ENCODE measurements around the gene TMEM44. TPM values are rescaled to one million over a fixed set of nuclear protein-coding genes. Genes with fewer than 3 reads are reported as not detected.

The TMEM44 gene
- total RNA-seq, 1 donor from 2014 or later: 29.9 TPM

DNA sequence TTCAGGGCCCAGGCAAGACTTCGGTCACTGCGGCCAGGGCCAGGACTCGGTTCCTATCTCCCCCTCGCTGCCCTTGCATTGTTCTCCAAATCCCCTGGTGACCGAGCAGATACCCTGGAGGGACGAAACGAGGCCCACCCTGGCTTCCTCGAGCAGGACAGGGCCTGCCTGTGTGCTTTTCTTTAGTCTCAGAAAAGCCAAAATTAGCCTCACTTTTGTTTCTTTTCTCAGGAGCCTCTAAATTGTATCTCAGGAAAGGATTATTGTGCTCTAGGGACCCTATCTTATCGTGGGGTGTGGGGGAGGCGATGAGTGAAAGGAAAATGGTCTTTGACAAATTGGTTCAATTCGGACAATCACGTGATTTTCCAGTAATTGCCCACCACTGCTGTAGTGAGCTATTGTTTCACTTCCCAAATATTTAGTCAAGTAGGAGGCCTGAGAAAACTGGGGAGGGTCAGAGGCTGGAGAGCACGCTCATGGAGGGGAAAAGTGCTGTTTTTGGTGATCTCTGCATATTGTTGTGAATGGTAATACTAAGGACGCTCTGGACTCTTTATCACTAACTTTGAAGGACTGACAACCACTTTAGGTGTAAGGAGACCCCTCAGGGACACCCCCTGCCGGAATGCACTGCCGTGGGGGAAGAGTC is 61.6 kb downstream of the TMEM44 start:
- ATAC-seq (peak; percentile 37), DNase-seq (ENCODE audit: low spot score) (no peak)
- intact Hi-C loops (cut with DNase I): no loop called here

DNA sequence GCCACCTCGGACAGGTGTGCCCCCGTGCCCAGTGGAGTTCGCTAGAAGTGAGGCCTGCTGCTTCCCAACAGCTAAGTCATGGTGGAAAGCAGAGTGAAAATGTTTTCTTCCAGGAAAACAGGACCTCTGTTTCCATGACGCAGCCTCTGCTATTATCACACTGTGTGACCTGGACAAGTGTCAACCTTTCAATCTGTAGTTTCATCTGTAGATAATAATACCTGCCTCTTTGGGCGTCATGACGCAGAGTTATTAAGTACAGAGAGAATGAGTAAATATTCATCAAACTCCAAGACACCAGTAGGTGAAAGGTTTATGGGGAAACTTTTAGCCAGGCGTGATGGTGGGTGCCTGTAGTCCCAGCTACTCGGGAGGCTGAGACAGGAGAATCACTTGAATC is 62.3 kb downstream of the TMEM44 start:
- intact Hi-C loops (cut with DNase I): no loop called here
- no peak for DNase-seq (ENCODE audit: low spot score)
- ATAC-seq: no peak

DNA sequence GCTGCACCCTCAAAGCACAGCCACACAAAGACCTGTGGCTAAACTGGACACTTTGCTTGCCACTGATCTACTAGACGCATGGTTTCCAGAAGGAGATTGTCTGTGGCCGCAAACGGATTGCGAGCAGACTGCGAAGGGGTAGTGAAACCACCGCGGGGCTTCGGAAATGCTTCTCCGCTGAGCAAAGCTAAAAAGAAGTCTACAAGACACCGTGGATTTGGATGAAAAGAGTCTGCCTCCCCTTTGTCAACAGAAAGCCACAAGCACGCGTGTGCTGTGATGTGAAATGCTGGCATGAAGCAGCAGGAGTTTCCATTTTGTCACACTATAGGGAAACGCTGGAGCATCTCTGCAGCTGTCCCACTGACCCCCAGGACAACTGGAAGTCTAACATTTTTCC is 63.0 kb downstream of the TMEM44 start:
- intact Hi-C loops (cut with DNase I): no loop called here
- DNase-seq (ENCODE audit: low spot score): no peak
- no peak for ATAC-seq

DNA sequence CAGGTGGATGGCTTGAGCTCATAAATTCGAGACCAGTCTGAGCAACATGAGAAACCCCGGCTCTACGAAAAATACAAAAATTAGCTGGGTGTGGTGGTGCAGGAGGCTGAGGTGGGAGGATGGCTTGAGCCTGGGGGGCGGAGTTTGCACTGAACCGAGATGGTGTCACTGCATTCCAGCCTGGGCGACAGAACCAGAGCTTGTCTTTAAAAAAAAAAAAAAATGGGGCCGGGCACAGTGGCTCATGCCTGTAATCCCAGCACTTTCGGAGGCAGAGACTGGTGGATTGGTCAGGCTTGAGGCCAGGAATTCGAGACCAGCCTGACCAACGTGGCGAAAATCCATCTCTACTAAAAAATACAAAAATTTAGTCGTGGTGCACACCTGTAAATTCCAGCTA is 64.0 kb downstream of the TMEM44 start:
- intact Hi-C loops (cut with DNase I): no loop called here
- ATAC-seq: no peak
- no peak for DNase-seq (ENCODE audit: low spot score)

DNA sequence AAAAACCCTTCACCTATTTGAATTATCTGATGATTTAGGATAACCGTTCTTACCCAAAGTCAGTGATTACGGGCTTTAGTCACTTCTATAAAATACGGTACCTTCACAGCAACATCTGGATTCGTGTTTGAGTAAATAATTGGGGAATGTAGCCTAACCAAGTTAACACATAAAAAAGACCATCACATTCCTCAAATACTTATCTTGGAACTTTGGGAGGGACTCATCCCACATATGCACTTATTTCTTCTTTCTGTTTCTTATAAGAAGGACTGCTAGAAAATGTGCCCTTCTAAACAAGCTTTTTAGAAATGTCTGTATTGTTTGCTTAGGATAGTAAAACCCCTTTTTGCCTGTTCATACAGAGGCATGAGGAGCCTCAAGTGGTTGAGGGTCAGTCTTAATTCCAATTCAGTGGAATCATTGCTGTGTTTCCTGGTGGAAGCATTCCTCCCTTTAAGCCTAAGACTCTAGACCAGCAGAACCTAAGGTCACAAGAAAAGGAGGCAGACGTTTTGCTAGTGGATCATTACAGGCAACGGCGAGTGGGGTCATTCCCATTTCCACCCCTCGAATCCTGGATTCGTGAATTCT is 67.5 kb downstream of the TMEM44 start:
- no peak for DNase-seq (ENCODE audit: low spot score)
- no peak for ATAC-seq
- intact Hi-C loops (cut with DNase I): no loop called here

DNA sequence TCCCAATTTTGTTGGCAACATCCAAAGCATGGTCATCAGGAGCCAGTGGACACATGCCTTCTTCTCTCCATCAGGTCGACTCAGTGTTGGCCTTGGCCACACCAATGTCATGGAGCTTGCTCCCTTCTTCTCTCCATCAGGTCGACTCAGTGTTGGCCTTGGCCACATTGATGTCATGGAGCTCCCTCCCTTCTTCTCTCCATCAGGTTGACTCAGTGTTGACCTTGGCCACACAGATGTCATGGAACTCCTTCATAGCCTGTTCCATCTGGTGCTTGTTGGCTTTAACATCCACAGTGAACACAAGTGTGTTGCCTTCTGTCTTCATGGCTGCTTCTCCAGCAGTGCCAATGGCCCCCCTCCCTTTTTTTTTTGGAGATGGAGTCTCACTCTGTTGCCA is 70.2 kb downstream of the TMEM44 start:
- intact Hi-C loops (cut with DNase I): no loop called here
- ATAC-seq (no peak), DNase-seq (ENCODE audit: low spot score) (no peak)

DNA sequence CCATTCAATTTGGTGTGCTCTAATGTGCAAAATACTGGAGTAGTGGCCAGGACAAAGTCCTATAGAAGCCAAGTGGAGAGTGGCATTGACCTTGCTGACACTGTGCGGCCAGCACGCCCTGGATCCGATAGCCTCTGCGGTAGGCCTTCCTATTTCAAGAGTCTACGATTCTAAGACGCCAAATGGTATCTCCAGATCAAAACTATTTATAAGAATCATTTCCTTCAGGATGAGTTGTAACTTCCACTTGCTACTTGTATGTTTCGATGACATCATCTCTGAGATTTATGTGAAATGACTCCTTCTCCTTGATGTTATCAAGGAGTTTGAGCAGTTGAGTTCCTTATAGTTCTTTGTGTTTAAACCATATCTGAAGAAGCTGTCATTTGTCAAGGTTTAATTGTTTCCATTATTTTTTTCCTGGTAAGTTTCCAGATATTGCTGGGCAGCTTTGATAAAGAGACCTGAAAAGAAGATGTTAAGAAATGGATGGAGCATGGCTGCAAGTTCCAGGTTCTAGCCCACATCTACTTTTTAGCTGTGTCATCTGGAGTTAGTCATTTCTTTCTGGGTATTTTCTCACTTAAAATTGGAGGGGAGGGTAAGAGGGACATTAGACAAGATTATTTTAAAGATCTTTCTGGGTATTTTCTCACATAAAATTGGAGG is 71.8 kb downstream of the TMEM44 start:
- no peak for DNase-seq (ENCODE audit: low spot score)
- intact Hi-C loops (cut with DNase I): no loop called here
- ATAC-seq: no peak

DNA sequence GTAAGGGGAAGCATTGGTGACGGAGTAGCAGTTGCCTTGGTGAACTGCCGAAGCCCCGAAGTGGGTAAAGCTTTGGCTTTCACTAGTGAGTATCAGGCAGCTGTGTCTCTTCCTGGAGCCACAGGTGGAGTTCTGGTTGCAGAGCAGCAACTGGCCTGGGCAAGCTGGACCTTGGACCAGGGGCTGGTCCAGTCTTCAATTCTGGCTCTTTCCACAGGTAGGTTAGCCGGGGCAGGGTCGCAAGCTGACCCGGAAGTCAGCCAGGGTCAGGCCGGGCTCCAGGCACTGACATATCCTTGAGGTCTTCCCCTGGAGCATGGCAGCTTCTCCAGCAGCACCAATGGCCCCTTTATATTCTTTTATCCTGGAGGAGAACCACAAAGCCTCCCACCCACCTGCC is 73.2 kb downstream of the TMEM44 start:
- no peak for DNase-seq (ENCODE audit: low spot score)
- intact Hi-C loops (cut with DNase I): no loop called here
- no peak for ATAC-seq

DNA sequence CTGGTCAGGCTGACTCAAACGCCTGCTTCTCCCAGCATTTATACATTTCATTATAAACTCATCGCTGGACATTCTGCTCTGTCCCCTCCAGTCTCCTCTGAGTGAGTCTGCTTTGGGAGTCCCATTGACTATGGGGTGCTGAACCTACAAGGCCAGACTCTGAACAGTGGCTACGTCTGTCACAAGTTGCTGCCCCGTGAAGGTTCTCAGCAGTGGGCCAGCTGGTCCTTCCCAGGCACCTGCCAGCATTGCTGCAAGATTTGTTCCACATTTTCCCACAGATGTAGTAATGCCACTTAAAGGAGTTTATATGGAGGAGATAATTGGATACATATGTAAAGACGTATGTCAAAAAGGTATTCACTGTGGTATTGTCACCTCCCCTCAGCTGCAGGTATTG is 73.7 kb downstream of the TMEM44 start:
- DNase-seq (ENCODE audit: low spot score): no peak
- no peak for ATAC-seq
- intact Hi-C loops (cut with DNase I): no loop called here

DNA sequence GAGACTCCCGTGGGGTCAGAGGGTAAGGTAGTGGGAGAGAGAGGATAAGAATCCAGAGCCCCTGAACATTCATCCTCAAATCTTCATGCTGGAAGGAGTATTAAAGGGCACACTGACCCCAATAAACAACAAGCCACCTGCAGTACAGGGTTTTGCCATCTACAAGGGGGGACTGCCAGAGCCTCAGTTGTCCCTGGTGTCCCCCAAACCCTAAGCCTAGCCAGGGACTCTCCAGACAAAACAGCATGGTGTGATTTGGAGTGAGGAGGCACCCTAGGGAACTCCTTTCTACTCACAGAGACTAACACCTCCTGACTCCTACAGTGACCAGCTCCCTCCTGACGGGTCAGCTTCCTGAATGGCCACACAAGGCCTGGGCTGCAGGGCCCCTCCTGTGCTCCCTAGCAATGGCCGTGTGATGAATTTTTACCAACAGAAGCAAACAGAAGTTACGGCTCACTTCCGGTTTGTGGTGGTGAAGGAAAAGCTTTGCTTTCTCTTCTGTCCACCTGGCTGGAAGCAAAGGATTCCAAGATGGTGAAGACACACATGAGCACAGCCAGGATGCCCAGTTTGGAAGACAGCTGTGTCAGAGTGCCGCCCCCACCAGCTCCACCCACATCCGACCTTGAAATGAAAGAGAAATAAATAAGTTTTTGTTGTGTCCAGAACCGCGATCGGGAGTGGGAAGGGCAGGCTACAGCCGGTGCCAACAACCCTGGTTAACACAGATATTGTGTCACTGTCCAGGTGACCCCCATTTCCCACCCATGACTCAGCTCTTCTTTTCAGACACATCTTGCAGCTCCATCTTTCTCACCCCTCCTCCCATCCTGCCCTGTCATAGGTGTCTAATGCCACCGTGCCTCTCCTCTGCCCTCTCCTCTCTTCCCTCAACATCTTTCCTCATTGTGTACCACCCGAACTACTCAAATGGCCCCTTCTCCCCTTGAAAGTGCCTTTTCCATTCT is 76.8 kb downstream of the TMEM44 start:
- DNase-seq (ENCODE audit: low spot score): no peak
- intact Hi-C loops (cut with DNase I): no loop called here

DNA sequence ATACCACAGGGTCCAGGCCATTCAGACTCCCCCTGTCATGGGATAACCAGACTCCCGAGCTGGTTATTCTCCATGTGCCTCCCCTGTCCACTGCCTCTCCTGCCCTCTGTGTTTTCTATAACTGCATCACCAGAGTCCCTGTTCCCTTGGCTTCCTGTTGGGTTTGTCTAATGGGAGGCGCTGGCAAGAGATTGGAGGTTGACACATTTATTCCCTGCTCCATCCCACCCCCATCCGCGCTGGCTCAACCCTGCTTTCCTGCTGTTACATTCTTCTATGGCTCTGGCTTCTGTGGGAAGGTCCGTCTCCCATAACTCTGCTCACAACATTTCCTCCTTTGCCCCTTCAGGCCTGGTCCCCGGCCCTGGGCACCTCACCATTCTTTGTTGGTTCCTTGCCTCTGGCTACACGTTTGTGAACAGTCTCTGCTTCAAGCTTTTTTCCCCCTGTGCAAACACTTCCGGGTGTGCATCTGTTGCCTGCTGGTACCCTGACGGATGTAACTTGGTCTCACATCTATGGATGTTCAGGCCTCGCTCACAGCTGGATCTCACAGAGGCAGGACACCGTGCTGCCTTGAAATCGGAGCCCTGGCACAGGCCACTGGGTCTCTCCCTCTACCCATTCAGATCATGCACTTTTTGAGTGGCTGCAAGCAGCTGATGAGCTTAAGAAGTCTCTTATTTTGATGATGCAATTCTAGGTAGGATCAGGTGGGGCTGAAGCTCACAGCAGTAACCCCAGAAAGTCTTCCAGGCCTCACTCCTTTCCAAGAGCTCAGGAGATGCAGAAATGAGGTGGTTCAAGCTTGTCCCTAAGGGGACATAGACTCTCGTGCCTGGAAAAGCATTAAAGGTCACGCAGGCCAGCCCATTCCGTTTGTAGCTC is 77.8 kb downstream of the TMEM44 start:
- DNase-seq (ENCODE audit: low spot score) (no peak), ATAC-seq (peak; percentile 23)
- intact Hi-C loops (cut with DNase I): no loop called here

More for the DNA sequence above, 76.8 kb downstream of the TMEM44 start:
- ATAC-seq: peak; percentile 28

DNA sequence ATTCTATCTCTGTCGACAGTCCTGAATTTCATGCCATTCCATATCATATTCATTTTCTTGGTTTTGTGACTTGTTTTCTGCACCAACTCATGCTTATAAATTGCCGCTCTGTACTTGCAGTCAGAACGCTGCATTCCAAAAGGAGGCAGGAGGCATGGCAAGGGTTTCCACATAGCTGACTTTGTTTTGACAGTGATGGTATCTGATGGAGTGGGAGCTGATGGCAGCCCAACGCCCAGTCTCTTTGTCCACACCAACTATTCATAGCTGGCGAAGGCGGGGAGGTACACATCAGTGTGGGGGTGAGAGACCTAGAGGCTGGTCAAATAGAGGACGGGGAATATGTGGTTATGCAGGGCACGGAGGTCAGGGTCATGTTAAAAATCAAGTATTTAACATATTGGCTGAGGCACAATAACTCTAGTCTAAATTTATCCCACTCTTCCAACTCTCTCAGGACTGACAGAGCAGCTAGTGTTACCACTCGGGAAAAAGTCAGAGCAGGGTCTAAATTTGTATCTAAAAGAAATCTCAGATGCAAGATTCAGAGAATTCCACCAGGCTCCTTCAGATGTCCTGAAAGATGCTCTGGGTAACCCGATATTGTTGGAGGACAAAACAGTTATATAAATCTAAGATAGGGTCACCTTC is 78.6 kb downstream of the TMEM44 start:
- DNase-seq (ENCODE audit: low spot score) (no peak), ATAC-seq (peak; percentile 42)
- intact Hi-C loops (cut with DNase I): no loop called here

DNA sequence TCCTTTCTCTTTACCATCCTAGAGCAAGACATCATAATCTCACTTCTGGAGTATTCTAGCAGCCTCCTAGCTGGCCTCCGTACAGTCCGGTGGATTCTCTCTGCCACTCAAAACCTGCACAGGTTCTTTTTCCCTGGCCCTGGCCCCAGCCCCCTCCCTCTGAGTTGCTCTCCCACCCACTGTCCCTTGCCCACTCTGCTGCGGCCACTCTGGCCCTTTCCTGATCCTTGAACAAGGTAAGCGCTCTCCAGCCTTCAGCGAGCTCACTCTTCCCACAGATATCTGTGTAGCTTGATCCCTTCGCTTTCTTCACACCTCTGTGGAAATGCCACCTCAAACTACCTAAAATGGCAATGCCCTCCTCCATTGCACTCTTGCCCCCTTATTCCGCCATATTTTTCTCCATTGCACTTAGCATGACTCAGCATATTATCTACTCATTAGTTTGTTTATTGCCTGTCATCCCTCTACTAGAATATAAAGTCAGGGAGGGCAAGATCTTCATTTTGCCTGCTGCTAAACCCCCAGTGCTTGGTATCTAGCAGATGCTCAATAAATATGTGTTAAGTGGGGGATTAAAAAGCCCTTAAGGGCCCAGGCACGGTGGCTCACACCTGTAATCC is 80.8 kb downstream of the TMEM44 start:
- intact Hi-C loops (cut with DNase I): no loop called here
- no peak for DNase-seq (ENCODE audit: low spot score)
- ATAC-seq: no peak

DNA sequence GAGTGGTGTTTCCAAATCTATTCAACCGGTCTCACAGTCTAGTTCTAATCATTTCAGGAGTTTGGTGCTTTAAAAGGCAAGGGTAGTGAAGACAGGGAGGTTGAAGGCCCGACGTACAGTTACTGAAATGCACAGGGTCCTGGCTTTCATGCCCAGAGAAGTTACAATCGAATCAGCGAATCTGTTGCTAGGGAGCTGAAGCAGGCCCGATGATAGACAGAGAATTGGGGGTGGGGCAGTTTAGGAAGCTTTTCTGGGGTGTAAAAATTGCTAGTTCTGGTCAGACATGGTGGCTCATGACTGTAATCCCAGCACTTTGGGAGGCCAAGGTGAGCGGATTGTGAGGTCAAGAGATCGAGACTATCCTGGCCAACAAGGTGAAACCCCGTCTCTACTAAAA is 83.4 kb downstream of the TMEM44 start:
- ATAC-seq: no peak
- no peak for DNase-seq (ENCODE audit: low spot score)
- intact Hi-C loops (cut with DNase I): no loop called here

DNA sequence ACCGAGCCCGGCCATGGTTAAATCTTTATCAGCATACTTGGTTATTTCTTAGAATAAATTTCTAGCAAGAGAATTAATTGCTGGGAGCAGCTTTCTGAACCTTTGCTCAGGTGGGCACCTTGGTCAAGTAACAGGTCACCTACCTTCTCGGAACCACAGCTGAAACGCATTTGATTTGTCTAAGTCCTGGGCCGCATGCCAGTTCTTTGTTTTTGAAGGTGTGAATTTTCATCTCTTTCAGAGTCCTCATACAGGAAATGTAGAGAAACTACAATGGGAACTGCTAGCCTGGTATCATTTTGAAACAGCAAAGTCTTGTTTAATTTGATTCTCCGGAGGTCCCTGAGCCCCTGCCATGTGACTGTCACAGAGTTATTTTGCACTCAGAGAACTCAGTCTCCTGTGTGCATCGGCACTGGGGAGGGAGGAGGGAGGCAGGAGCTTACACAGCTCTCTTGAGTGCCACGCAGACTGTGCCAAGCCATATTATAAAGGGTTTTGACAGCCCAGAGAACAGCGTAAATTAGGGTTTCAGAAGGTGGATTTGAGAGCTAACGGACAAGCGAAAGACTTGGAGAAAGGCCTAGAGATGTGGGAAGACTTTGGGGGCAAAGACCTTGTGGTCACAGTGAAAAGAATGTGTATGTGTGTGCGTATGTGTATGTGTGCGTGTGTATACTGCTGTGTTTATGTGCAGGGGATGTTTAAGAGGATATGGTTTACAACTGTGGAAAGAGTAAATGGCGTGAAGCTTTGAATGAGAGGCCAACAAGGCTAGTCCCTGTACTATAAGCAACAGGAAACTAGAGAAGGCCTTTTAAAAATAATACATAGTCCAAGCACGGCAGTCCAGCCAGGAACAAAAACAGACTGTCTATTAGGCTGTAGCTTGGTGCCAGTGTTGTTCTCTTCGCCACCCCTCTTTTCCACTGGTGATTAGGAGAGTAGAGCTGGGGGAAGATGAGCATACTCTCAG is 84.6 kb downstream of the TMEM44 start:
- ATAC-seq (peak; percentile 42), DNase-seq (ENCODE audit: low spot score) (no peak)

DNA sequence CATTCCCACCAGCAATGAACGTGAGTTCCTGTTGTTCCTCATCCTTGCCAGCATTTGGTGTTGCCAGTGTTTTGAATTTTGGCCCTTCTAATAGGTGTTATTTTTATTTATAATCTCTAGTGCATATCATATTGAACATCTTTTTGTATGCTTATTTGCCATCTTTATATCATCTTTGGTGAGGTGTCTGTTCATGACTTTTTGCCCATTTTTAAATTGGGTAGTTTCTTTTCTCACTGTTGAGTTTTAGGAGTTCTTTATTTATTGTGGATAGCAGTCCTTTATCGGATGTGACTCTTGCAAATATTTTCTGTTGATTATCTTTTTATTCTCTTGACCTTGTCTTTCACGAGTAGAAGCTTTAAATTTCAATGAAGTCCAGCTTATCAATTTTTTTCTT is 86.2 kb downstream of the TMEM44 start:
- ATAC-seq (no peak), DNase-seq (ENCODE audit: low spot score) (no peak)
- intact Hi-C loops (cut with DNase I): no loop called here

More for the DNA sequence above, 84.6 kb downstream of the TMEM44 start:
- intact Hi-C loops (cut with DNase I): no loop called here
